Activated CD8-positive, alpha-beta memory T cell treated with anti-CD3 and anti-CD28 coated beads, Interleukin-2, amount 50 U/mL, for 1 hour (primary cell): ENCODE measurements around the gene OTOG.

Source experiments
- DNase-seq: peaks from one replicate; pipeline ENCODE4 v3.0.0-alpha.2; 2020; ENCODE audit errors: extremely low read depth

The OTOG gene

DNA sequence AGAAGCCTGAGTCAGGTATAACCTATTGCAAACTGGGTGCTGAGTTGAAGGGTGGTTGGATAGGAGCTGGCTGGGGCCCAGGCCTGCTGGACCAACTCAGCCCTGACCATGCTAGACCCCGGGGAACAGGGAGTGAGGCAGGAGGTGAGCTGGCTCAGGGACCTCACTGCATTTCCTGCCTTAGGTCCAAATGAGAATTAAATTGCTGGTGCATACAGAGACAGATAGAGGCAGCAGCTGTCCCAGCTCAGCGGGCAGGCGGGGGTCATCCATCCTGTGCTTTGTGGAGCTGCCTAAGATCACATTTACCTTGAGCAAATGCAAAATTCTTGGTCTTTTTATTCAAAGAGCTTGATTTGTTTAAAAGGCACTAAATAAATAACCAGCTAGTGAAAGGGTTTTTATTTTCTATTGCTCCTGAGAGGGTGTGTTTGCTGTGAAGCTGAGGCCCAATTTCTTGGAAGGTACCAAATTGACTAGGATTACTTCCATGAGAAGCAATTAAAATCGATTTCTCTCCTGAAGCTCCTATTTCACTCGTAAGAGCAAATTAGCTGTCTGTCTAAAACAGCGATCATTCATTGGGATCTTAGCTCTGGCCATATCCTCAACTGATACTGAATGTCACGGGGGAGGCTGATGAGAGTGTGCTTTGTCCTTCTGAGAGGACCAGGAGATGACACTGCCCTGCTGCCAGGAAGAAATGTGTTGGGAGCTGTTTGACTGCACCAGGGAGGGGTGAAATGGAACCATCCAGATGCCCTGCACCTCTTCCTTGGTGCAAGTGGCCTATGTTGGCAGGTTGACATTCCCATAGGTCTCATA lies 27.8 kb upstream of the OTOG start:
- DNase-seq = no peak

DNA sequence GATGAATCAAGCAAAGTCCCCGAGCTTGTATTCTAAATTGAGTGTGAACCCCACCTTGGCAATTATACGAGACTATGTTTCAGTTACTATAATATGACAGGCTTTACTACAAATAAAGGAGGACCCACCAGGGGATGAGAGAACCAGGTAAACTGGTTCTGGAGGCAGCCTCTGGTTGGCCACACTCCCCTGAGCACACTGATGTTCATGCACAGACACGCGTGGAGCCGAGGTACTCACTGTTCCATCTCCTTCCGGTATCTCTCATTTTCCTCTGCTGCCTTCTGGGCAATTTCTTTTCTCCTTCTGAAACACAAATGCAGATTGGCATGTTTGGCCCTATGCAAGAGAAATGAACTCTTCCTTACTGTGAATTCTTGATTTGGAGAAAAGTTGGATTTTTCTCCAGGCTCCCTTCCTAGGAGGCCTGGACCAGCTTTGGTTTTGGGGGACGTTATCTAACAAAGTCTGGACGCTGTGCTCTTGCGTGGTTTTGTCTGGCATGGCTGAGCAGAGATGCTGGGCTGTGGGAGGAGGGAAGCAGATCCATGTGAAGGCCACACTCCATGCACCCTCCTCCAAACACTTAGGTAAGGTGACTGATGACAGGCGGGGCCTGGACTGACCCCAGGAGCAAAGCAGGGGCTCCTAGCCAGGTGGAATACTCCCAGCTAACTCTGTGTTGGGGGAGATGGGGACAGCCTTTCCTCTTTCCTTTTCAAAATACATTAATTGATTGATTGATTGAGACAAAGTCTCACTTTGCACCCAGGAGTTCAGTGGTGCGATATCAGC lies 25.8 kb upstream of the OTOG start:
- DNase-seq = no peak

DNA sequence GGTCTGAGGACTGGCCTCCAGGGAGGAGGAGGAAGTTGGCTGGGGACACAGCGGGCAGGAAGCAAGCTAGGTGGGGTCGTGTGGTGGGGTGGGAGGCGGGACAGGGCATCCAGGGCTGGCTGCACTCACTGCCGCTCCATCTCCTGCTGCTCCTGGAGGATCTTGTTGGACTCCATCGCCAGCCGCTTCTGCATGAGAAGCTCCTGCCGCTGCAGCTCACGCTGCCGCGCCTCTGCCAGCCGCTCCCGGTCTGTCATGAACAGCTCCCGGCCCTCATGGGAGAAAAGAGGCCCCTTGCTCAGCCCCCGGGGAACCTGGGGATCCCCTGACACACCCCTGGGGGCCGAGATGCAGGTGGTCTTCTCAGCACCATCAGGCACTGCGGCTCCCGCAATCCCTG lies 24.4 kb upstream of the OTOG start:
- no peak for DNase-seq

DNA sequence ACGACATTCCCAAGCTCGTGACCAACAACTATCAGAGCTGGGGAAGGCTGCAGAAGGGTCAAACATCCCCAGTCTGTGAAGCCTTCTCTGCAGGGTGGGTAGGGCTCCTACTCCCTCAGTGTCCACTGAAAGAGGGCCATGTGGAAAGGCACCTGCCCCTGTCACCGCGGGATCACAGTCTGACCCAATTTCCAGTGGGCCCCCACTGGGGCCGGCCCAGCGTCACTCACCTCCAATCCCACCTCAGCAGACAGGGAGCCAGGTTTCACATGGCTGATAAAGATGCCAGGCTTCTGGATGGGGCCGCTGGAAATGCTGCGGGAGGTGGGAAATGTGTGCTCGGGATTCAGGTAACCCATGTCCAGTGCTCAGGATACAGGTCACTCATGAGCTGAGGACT lies 22.8 kb upstream of the OTOG start:
- no peak for DNase-seq

DNA sequence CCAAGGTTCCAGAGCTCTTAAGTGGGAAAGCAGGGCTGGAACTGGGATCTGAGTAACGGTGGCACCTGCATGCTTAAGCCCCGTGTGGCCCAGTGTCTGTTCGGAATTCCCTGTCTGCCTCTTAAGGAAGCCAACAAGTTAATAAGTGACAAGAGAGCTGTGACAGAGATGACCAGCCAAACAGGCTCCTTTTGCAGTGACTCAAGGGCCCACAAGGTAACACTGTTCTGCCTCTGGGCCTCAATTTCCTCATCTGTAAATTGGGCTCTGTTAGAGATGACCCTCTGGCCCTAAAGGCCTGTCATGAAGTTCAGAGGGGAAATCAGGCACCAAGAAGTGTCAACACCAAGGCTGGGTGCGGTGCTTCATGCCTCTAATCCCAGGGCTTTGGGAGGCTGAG lies 21.5 kb upstream of the OTOG start:
- no peak for DNase-seq

DNA sequence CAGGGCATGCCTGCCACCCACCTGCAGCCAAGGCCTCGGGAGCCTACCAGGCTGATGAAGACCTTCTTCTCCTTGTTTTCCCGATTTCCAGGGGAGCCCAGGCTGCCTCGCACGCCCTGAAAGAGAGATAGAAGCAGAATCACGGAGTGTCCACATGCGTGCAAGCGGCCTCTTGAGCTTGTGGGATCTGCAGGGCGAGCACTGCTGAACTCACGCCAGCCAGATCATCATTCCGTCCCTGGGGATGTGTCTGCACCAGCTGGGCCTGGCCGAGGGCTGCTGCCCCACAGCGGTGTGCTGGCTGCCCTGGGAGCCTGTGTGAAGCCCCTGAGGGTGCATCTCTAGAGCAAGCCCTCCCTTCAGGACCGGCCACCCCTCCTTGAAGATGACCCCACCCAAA lies 20.7 kb upstream of the OTOG start:
- no peak for DNase-seq

DNA sequence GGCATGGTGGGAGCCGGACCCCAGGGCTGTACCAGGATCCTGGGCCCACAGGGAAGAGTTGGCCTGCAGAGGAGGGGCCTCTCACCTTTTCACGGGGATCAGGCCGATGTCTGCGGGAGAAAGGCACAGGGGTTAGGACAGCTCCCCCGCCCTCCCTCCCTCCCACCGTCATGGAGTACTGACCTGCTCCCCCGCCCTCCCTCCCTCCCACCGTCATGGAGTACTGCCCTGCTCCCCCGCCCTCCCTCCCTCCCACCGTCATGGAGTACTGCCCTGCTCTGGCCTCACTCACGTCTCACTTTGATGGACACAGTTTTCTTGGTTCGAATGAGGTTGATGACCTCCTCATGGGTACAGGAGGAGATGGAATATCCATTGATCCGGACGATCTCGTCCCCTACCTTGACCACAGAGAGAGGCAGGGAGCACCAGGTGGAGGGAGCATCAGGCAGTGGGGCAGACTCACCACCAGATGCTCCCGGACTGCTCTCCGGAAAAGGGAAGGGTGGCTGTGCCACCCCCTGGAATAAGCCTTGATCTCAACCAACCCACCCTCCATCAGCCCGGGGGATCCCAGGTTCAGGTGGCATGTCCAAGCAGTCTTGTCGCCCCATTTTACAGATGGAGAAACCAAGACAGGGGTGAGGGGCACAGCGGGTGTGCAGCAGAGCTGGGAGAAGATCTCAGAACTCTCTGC lies 20.0 kb upstream of the OTOG start:
- DNase-seq = no peak

DNA sequence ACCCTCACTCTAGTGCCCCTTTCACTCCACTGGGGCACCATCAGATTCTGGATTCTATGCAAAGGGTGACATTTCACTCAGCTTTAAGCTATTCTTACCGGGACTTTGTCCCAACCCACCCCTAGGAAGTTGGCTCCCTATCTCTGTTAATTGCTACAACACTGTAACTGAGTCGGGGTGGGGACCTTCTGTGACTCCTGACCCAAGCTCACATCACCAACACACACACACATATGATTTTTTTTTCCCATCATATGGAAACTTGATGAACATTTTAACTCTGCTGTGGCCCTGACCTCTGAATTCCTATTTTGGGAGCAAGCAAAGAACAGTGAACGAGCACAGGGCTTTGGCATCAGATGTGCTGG lies 19.4 kb upstream of the OTOG start:
- DNase-seq = no peak

DNA sequence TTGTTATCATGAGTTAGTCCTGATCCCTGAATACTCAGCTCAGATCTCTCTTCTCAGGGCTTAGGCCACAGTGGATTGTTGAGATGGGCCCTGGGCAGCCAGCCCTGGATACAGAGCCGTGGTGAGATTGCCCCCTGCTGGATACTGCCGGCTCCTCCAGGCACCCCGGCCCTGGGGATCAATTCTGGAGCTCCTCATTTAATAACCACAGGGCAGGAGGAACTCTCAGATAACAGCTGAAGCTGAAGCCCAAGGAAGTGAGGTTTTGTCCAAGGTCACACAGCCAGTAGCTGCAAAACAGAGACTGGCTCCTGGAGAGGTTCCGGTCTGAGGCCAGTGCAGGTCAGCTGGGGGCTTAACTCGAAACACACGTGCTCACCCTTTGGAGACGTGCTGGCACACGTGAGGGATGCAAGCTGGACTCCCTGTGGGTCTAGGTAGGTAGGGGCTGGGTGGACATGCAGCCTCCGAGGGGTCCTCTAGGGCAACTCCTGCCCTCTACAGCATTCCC lies 18.8 kb upstream of the OTOG start:
- no peak for DNase-seq

DNA sequence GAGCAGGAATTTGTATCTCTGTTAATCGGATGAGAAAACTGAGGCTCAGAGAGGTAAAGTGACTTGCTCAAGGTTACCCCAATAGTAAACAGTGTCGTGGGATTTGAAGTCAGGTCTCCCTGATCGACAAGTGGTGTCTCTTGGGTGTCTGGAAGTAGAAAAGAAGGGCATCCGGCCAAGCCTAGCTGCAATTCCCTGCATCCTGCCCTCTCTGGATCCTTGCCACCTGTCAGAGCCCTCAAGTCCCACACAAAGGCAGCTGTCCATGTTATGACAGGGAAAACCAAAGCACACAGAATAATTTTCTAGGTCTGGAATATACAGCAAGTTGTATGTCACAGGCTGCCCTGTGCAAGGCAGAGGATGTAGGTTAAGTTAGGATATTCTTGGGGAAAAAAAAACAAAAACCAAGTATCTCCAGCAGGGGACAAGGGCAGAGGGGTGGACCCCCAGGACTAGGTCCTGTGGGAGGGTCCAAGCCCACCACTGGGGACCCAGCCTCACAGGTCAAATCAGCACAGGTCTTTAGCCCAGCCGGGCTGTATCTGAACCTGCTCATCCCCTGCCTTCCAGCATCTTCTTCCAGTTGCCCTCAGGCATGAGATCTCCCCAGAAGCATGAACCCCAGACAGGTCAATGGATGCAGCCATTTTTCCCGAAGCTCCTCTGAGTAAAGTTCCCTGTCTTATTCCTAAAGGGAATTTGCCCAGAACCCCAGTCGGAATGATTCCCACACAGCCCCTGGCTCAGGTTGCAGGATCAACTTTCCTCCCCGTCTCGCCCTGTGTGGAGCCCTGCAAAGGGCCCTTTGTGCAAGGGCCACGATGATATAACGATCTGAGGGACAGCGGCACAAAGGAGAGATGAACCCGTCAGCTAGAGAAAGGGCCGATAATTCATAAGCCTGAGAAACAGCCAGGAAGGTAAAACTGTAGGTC lies 17.9 kb upstream of the OTOG start:
- DNase-seq = no peak

DNA sequence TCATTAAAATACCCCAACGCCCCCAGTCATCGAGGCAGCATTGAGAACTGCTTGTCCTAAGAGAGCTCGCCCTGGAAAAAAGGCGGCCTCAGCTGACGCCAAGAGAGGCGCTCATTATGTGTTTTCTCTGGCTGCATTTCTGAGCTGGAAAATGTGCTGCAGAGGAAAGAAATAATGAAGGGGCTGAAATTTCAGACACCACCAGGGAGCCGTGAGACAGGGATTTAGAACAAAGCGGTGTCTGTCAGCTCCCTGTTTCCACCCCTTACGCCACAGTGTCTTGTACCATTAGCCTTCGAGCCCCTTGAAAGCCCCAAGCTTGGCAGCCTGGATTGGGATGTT lies 17.2 kb upstream of the OTOG start:
- DNase-seq = no peak

DNA sequence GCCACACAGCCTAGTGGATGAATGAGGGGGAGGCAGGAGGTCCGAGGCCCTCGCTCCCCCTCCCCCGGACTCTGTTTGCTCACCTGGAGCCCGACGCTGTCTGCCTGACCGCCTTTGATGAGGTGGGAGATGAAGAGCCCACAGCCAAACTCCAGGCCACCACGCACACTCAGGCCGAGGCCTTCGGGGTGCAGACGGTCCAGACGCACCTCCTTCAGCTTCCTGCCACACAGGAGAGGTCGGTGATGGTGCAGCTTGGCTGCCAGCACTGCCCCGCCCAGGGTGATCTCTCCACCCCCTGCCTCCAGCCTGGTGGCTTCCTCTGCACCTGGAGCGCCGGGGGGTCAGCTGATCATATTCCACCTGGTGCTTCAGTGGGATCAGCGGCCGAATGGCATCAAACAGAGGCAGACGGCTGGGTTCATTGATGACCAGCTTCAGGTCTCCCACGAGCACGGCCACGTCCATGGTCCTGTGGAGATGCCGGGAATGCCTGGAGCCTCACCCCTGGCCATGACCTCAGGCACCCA lies 15.9 kb upstream of the OTOG start:
- DNase-seq = no peak

DNA sequence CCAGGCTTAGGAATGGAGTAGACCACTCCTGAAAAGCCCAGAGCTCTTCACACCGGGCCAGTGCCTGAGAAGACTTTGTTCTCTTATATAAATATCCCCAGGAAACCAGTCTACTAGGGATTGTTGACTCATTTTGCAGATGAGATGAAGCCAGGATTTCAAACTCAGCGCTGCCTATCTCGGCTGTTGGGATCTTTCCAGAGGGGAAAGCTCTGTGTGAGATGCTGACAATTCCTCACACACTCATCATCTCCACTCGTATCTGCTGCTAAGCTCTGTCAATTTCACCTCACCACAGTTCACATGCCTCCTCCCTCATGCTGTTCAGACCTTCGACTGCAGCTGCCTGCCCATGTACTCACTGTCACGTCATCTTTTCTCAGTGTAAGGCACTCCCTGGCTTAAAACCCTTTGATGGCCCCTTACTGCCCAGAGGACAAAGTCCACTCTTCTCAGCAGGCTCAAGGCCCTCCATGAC lies 15.4 kb upstream of the OTOG start:
- DNase-seq = no peak

DNA sequence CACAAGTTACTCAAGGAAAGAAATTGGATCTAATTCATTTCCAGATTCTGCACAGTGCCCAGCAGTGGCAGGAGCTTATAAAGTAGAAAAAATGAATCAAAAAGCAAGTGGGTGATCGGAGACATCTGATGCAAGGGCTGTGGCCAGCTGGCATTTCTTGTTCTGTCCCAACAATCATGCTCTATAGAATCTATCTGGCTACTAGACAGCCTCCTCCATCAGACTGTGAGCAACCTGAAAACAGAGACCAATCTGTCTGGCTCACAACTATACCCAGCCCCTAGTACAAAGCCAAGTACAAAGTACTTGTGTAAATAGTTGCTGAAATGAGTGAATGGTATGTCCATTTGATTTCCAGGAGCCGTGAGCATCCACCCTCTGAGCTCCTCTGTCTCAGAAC lies 14.3 kb upstream of the OTOG start:
- no peak for DNase-seq

DNA sequence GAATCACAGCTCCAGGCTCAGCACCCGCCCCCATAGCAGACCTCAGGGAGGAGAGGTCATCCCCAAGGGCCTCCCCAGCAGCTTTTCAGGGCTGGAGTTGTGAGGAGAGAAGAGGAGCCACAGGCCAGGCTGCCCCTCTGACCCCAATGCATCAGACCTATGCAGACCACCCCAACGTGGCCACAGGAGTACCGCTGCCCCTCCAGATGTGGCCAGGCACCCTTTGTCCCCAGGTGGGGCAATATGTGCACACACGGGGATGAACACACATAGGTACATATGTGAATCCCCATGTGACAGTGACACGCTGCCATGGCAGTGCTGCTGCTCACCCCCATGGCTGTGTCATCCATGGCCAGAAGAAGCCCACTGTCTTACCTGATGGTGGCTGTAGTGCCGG lies 13.7 kb upstream of the OTOG start:
- DNase-seq = no peak

DNA sequence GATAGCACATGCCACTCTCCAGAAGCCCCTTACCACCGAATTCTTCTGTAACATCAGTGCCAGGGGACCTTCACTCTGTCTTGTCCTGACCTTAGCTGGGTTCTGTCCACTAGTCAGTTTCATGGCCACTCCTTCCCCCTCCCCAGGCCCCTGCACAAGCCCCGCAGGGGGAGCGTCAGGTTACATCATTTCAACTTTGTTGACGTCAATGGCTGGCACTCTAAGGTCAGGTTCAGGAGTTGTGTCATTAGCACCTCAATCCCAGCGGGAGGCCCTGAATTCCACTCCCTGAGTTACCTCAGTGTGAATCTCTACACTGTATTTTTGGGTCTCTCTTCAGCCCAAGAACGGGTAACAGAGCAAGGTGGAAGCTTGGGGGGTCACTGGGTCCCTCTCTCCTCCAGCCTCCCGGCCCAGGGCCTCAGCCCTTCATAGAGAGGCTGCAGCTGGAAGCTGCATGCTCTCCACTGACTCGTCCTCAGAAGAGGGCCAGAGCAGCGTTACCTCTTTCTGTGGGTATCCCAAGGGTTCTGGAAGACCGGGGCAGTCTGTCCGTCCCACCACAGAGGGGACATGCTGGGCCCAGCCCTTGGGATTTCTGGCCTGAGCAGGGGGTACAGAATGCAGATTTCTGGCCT lies 13.2 kb upstream of the OTOG start:
- no peak for DNase-seq

DNA sequence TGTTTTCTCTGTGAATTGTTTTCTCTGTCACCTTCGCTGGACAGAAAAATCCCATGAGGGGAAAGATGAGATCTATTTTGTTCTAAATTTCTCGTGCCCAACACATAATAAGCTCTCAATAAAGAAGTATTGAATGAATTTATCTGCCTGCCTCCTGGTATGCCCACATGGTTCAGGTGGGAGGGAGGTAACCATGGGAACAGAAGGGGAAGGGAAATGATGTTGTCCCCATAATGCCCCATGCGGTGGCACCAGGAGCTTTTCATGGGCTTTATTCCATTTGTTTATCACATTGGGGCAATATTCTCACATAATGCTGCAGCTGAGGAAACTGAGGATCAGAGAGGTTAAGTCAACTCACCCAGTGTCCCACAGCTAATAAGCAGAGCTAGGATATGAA lies 11.6 kb upstream of the OTOG start:
- DNase-seq = no peak

DNA sequence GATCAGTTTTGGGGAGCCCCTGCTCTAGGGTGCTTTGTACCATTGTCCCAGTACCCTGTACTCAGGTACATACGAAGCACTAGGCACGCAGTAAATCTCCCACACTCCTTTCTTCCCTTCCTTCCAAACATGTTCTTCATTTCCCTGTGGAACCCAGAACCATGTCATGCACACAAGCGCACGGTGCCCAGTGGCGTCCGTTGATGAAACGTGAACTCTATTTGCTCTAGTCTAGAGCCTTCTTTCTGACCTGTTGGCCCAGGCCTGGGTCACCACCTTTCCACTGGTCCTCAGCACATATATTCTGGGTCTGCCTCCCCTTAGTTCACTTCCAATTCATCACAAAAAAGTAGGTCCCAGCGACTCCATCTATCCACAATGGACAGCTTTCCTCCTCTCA lies 9.8 kb upstream of the OTOG start:
- DNase-seq = no peak

DNA sequence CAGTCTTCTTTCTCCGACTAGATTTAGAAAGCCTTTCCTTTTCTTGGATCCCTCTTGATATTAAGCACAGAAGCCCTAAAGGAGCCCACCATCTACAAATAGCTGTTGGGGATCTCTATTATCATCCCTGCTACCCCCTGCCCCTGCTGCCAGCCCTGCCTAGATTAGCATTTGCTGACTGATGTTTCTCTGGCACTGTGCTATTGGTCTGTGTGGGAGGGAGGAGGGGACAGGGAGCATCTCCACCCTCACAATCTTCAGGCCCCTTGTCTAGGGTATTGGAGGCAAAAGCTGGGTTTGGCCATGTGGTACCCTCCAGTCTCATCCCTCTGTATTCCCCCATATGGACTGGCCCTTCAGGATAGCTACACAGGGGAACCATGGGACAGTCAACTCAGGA lies 9.0 kb upstream of the OTOG start:
- DNase-seq = no peak

DNA sequence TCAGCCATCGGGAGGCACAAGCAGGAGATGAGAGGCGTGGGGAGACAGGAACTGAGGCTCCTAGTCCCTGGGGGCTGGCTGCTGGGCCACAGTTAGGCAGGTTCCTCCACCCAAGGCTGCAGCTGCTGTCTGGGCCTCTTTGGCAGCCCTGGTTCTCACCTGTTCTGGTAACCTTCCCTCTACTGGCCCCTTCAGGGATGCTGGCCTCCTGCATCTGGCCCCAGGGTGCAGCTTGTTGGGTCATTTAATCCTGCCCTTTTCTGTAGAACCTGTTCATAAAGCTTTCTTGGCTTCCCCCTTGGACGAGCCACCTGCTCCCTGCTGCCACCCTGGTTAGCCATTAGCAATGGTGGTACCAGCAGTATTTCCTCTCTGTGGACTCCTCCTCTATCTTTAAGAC lies 8.3 kb upstream of the OTOG start:
- no peak for DNase-seq

DNA sequence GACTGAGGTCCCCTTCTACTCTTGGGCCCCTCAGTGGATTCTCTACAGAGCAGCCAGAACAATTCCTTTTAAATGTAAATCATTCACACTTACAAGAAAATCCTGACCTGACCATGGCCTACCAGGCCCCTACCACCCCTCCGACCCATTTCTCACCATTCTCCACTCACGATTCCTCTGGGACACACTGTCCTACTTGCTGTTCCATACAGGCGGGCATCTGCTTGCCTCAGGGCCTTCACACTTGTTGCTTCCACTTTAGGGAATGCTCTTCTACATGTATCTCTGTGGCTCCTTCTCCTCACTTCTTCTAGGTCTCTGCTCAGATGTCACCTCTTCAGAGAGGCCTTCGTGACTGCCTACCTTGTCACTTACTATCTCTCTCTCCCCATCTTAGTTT lies 6.3 kb upstream of the OTOG start:
- DNase-seq = no peak
